Measurements from ENCODE around the gene ZNF480. TPM values are rescaled to one million over a fixed set of nuclear protein-coding genes. Genes with fewer than 3 reads are reported as not detected.
"Not testable (repeated sequence)": the region's sequence is repeated elsewhere in the genome, so short reads cannot be mapped to it uniquely, and the experiment has no call there.

ZNF480 gene
- total RNA-seq, 1 donor from 2014 or later: 7.2 TPM

GRCh38 chr19:52339022-52339421 lies 42.1 kb downstream of the ZNF480 start:
- not testable (repeated sequence) for ATAC-seq

GRCh38 chr19:52343548-52343947 lies 46.6 kb downstream of the ZNF480 start:
- ATAC-seq: no peak

DNA sequence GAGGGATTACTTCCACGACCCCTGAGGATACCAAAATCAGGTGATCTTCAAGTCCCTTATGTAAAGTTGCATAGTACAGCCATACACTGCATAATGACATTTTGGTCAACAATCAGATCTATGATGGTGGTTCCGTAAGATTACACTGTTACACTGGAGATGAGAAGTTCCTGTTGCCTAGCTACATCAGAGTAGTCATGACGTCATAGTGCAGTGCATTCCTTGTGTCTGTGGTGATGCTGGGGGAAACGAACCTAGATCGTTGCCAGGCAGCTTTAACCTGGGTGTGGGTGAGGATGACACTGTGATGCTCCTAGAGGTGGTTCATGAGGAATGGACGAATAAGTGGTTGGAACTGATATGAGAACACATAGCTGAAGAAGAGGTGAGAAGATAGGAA lies 48.2 kb downstream of the ZNF480 start:
- ATAC-seq: no peak

- no peak for ATAC-seq
Measured at GRCh38 chr19:52351512-52351911, 54.5 kb downstream of the ZNF480 start.

DNA sequence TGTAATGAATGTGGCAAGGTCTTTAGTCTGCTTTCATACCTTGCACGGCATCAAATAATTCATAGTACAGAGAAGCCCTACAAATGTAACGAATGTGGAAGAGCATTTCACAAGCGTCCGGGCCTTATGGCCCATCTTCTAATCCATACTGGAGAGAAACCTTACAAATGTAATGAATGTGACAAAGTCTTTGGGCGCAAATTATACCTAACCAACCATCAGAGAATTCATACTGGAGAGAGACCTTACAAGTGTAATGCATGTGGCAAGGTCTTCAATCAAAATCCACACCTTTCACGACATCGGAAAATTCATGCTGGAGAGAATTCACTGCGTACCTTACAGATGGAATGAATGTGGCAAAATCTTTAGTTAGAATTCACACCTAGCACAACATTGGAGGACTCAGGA lies 69.5 kb downstream of the ZNF480 start:
- no peak for ATAC-seq

DNA sequence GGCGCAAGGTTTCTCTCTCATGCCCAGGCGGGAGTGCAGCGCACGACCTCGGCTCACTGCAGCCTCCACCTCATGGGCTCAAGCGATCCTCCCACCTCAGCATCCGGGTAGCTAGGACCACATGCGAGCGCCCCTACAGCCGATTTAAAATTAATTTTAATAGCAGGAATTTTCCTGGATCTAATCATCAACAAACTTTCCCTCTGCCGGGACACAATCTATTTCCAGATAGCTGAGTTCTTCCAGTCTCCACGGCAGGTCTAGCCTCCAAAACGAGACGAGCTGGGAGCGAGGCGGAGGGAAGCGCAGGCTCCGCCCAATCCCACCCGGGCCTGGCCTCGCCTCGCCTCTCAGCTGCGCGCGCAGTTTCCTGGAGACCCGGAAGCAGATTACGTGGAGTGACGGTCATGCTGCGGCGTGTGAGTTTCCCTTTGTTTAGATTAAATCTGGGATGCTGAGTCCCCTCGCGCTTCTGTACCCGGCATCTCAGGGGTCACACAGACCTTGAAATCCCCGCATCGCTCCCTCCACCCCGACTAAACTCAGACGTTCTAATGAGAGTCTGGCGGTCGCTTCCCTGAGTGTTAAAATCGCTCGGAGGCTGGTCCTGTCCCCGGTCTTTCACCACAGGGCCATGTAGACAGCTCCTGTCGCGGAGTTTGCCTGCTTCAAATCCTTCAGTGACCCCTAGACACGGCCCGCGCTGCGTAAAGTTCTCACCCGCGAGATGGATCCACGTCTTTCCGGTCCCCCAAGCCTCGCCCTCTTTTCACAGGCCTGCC lies 72.8 kb downstream of the ZNF480 start, which contains the start of gene ZNF880:
Gene ZNF880 (plus strand): TSS at position 365 of the 782 bp plus-strand sequence. CDS start 43 bp downstream, at position 408.
- ATAC-seq: peak; percentile 99

DNA sequence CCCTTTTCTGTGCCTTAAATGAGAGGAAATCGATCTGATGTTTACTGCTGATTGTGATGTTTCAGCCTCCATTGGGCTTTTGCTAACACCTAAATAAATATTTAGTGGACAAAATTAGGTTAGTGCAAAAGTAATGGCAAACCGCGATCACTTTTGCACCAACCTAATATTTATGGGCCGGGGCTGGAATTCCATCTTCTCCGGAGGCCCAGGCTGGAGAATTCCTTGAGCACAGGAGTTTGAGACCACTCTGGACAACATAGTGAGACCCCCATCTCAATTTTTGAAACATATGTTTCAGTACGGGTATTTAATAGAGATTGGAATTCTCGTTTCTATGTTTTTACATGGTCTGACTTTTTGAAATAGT lies 73.4 kb downstream of the ZNF480 start:
- no peak for ATAC-seq

Other genes starting within 250 kb of the ZNF480 start
- gene ZNF432, start 248.3 kb upstream of the ZNF480 start, total RNA-seq: 5.9 TPM
- 8.2 TPM for gene ZNF841, start 201.4 kb upstream of the ZNF480 start, total RNA-seq
- gene ZNF616, start 157.2 kb upstream of the ZNF480 start, total RNA-seq: 5.7 TPM
- gene ZNF836, start 125.5 kb upstream of the ZNF480 start, total RNA-seq: 7.9 TPM
- gene PPP2R1A, start 107.1 kb upstream of the ZNF480 start, total RNA-seq: 168 TPM
- gene ZNF766, start 27.6 kb upstream of the ZNF480 start, total RNA-seq: 6.4 TPM
- gene ZNF610, start 39.1 kb downstream of the ZNF480 start, total RNA-seq: 0.24 TPM
- 3.5 TPM for gene ZNF880, start 72.8 kb downstream of the ZNF480 start, total RNA-seq
- 10.8 TPM for gene ZNF528, start 100.7 kb downstream of the ZNF480 start, total RNA-seq
- not detected for gene ZNF534, start 132.0 kb downstream of the ZNF480 start, total RNA-seq
- gene ZNF578, start 156.4 kb downstream of the ZNF480 start, total RNA-seq: 0.24 TPM
- 10.0 TPM for gene ZNF808, start 230.5 kb downstream of the ZNF480 start, total RNA-seq